Body of pancreas (tissue), 4 donors: ENCODE data around the gene SLC2A3. TPM values are rescaled to one million over a fixed set of nuclear protein-coding genes. Genes with fewer than 3 reads are reported as not detected.
"Not testable (repeated sequence)": the region's sequence is repeated elsewhere in the genome, so short reads cannot be mapped to it uniquely, and the experiment has no call there.

Experiments used
- ATAC-seq: fragments of 150-250 bp; one replicate; pipeline ENCODE4 v1.9.1; 2016
- DNase-seq, 4 donors: peaks; one replicate each; pipeline ENCODE4 v3.0.0-alpha.2; 2019
- H3K27ac ChIP-seq, 4 donors: fragments of 200-600 bp; sonication (generic); 1 replicate in 3 of 4; 2 replicates in 1 of 4; pipeline versions ENCODE4 v1.5.1 to v1.6.1; 2016 to 2019; ENCODE audit warnings: mild to moderate bottlenecking in 1 of 4, mixed read lengths in 1 of 4, moderate library complexity in 1 of 4
- H3K27me3 ChIP-seq, 2 donors: fragments of 200-600 bp; sonication (generic); one replicate each; pipeline ENCODE4 v1.6.0; 2016; ENCODE audit warnings: mild to moderate bottlenecking in 1 of 2
- H3K36me3 ChIP-seq, 2 donors: fragments of 200-600 bp; sonication (generic); replicated peaks in 1 of 2; 2 replicates each; pipeline ENCODE4 v1.5.1; 2016; ENCODE audit warnings: low read depth in 2 of 2; ENCODE audit not compliant: insufficient read depth in 1 of 2
- H3K4me1 ChIP-seq: fragments of 200-600 bp; sonication (generic); one replicate; pipeline ENCODE4 v1.6.0; 2016
- H3K4me3 ChIP-seq, 2 donors: fragments of 200-600 bp; sonication (generic); 1 replicate in 1 of 2; 2 replicates in 1 of 2; pipeline ENCODE4 v1.5.1; 2016 to 2019
- H3K9me3 ChIP-seq, 3 donors: fragments of 200-600 bp; sonication (generic); 1 replicate in 2 of 3; 2 replicates in 1 of 3; pipeline ENCODE4 v1.5.1; 2016
- POLR2A ChIP-seq, 3 donors: fragments of 450-650 bp; IDR thresholded peaks; one replicate each; pipeline ENCODE4 v1.6.1; 2016; ENCODE audit warnings: antibody characterized with exemption in 3 of 3, mild to moderate bottlenecking in 2 of 3
- WGBS, 2 donors: methylation state at CpG; one replicate each; pipeline ENCODE4 v1.1.5; 2017; 5-methylcytosine and 5-hydroxymethylcytosine counted together
- intact Hi-C: fragments of 100-400 bp; cut with DNase I; formaldehyde crosslinking; loops from one replicate; pipeline ENCODE4 v1.15.1; 2023
- total RNA-seq, 2 donors: library from RNA; depleted of rRNA; stranded (reverse); fragments of >200 nt; gene quantifications; one replicate each; pipeline ENCODE4 v1.1.0, GENCODE V29; 2016
- TF ChIP-seq, protein P1 (sequence below), 7 experiments: fragments of 450-650 bp in 4 of 7; fragments of 200-600 bp in 3 of 7; sonication (generic) in 3 of 7; IDR thresholded peaks; one replicate each; pipeline ENCODE4 v1.5.1; 2016 to 2019; ENCODE audit warnings: antibody characterized with exemption in 7 of 7

The SLC2A3 gene
- total RNA-seq, 2 donors from 2014 or later, result 6.6 to 9.6 TPM

DNA sequence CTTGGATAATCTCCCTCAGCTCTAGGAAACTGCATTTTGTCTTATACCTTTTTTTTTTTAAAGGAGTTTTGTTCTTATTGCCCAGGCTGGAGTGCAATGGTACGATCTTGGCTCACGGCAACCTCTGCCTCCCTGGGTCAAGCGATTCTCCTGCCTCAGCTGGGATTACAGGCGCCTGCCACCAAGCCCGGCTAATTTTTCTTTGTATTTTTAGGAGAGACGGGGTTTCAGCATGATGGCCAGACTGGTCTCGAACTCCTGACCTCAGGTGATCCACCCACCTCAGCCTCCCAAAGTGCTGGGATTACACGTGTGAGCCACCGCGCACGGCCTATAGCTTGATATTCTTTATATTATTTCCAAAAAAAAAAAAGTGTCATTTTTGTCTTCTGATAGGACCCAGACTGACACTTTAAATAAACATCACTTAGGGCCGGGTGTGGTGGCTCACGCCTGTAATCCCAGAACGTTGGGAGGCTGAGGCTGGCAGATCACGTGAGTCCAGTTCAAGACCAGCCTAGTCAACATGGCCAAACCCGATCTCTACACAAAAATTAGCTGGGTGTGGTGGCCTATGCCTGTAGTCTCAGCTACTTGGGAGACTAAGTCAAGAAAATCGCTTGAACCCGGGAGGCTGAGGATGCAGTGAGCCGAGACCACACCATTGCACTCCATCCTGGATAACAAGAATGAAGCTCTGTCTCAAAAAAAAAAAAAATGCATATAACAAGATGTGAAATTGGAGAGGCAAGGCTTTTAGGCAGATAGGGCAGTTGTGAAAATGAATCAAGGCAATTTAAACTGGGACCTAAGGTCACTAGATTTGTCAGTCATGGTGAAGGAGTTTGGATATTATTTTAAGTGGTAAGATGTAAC, 18.4 kb downstream of the SLC2A3 start:
- ATAC-seq (no peak), DNase-seq (no peak)
- no peak for TF ChIP-seq POLR2A (IDR thresholded peaks at IDR 0.05)
- TF ChIP-seq, protein P1, sequence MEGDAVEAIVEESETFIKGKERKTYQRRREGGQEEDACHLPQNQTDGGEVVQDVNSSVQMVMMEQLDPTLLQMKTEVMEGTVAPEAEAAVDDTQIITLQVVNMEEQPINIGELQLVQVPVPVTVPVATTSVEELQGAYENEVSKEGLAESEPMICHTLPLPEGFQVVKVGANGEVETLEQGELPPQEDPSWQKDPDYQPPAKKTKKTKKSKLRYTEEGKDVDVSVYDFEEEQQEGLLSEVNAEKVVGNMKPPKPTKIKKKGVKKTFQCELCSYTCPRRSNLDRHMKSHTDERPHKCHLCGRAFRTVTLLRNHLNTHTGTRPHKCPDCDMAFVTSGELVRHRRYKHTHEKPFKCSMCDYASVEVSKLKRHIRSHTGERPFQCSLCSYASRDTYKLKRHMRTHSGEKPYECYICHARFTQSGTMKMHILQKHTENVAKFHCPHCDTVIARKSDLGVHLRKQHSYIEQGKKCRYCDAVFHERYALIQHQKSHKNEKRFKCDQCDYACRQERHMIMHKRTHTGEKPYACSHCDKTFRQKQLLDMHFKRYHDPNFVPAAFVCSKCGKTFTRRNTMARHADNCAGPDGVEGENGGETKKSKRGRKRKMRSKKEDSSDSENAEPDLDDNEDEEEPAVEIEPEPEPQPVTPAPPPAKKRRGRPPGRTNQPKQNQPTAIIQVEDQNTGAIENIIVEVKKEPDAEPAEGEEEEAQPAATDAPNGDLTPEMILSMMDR (IDR thresholded peaks at IDR 0.05), result no peak
- Histone ChIP-seq H3K9me3 (no peaks in the 10 kb centered on the region), H3K4me3 (no peak overlapping the region), H3K27ac (no peak overlapping the region), H3K4me1 (no peaks in the 10 kb centered on the region), H3K27me3 (no peaks in the 10 kb centered on the region), H3K36me3 (no peaks in the 10 kb centered on the region)
- WGBS, 2 donors, result 91 to 93% methylated on average over 19 of the region's 19 CpGs
- intact Hi-C loops, result no loop called here

DNA sequence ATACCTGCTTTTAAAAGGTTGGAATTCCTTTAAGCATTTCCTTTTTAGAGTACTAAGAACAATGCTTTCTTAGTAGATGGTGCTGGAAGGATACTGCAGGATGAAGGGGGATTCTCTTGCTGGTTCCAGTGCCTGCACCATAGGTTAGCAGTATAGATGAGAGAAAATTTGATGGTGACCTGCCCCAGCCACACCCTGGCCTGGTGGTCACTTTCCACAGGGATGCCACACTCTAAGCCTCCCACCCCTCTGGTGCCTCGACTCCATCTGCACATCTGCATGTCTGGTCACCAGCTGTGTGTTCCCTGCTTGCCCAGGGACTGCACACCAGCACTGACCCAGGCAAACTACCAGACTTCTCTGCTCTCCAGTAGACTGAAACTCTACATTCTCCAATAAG, 19.1 kb downstream of the SLC2A3 start:
- ATAC-seq, result no peak

DNA sequence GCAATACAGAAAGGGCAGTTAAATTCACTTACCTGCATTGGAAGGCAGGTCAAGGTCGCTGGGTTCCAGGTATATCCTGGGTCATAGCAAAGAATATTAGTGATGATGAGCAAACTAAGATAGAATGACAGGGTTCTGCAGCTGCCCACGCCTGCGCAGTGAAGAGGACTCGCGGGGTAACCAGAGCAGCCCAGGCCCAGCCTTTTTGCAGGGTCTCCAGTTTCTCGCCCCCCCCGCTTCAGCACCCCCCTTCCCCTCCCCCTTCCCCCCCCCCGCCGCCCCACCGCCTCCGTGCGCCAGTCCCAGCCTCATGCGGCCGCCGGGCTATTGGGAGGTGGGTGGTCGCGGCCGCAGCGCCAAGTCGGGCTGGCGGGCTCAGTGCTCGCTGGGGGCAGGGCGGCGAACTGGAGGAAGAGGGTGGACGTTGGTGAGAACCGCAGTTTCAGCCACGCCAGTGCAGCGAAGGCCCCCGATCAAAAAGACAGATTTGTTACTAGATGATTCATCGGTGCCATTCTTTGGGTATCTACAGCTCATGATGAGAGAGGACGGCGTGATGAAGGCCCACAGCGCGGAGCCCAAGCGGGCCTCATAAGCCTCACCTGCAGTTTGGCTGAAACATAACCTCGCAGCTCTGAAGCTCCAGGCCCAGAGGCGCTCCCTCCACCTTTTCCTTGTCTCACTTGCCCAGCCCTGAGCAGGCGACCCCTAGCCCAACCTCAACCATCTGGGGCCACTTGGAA, 20.2 kb downstream of the SLC2A3 start:
- no peaks in the 10 kb centered on the region for H3K27me3 ChIP-seq
- DNase-seq (no peak), ATAC-seq (no peak)
- 45 to 81% methylated on average over 14 to 23 of the region's 38 CpGs for WGBS, 2 donors
- H3K4me3 ChIP-seq, result no peak overlapping the region
- H3K9me3 ChIP-seq, result no peaks in the 10 kb centered on the region
- H3K36me3 ChIP-seq, result no peaks in the 10 kb centered on the region
- TF ChIP-seq, protein P1 (IDR thresholded peaks at IDR 0.05), result no peak
- no peak for TF ChIP-seq POLR2A (IDR thresholded peaks at IDR 0.05)
- intact Hi-C loops, result no loop called here
- no peaks in the 10 kb centered on the region for H3K4me1 ChIP-seq
- H3K27ac ChIP-seq, result no peak overlapping the region

More for the DNA sequence above, 19.1 kb downstream of the SLC2A3 start:
- intact Hi-C loops, result no loop called here
- Histone ChIP-seq H3K36me3 (no peaks in the 10 kb centered on the region), H3K4me3 (no peak overlapping the region), H3K9me3 (no peaks in the 10 kb centered on the region), H3K27me3 (no peaks in the 10 kb centered on the region), H3K27ac (no peak overlapping the region), H3K4me1 (no peaks in the 10 kb centered on the region)
- WGBS, 2 donors, result 60 to 62% methylated on average over 1 of the region's 1 CpG
- DNase-seq, result no peak
- TF ChIP-seq, protein P1 (IDR thresholded peaks at IDR 0.05), result no peak
- TF ChIP-seq POLR2A (IDR thresholded peaks at IDR 0.05), result no peak

DNA sequence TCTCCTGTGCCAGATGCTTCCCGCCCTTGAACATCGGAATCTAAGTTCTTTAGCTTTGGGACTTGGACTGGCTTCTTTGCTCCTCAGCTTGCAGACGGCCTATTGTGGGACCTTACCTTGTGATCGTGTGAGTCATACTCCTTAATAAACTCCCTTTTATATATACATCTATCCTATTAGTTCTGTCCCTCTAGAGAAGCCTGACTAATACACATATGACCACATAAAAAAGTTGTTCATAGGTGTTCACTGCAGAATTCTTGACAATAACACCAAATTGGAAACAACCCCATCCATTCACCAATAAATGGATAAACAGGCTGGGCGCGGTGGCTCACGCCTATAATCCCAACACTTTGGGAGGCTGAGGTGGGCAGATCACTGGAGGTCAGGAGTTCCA, 25.9 kb downstream of the SLC2A3 start:
- DNase-seq, H3K27me3 ChIP-seq, H3K9me3 ChIP-seq, H3K4me3 ChIP-seq, intact Hi-C loops, H3K36me3 ChIP-seq, H3K27ac ChIP-seq, ATAC-seq: not testable (repeated sequence)
- H3K4me1 ChIP-seq, result peaks cover 20% of the 10 kb centered on the region
- WGBS, 2 donors, result 73 to 80% methylated on average over 7 of the region's 7 CpGs

DNA sequence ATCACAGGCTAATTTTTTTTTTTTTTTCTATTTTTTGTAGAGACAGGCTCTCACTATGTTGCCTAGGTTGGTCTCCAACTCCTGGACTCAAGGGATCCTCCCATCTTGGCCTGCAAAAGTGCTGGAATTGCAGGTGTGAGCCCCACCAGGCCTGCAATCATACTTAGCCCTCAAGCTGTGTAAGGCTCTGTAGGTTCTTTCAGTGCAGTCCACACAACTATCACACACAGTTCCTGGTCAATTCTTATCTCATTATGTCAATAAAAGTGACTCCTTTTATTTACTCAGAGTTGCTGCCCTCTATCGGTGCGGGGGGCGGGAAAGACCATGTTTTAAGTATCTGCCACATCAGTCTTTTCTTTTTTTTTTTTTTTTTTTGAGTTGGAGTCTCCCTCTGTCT, 29.0 kb downstream of the SLC2A3 start:
- no peak for TF ChIP-seq POLR2A (IDR thresholded peaks at IDR 0.05)
- TF ChIP-seq, protein P1 (IDR thresholded peaks at IDR 0.05), result peak in 6 of 7 experiments; percentile 24 to 86 (median 72)
- H3K4me1 ChIP-seq, result peaks cover 23% of the 10 kb centered on the region
- H3K27me3 ChIP-seq, result no peaks in the 10 kb centered on the region
- ATAC-seq (peak; percentile 99), DNase-seq (peak; percentile 79 to 87 (median 82))
- intact Hi-C loops, result no loop called here
- no peaks in the 10 kb centered on the region for H3K9me3 ChIP-seq
- 3 to 8% methylated on average over 3 of the region's 3 CpGs for WGBS, 2 donors
- no peaks in the 10 kb centered on the region for H3K36me3 ChIP-seq
- H3K27ac ChIP-seq, result peak overlapping the region in 3 of 4 donors; percentile 33 to 58 (median 58)
- H3K4me3 ChIP-seq, result no peak overlapping the region

DNA sequence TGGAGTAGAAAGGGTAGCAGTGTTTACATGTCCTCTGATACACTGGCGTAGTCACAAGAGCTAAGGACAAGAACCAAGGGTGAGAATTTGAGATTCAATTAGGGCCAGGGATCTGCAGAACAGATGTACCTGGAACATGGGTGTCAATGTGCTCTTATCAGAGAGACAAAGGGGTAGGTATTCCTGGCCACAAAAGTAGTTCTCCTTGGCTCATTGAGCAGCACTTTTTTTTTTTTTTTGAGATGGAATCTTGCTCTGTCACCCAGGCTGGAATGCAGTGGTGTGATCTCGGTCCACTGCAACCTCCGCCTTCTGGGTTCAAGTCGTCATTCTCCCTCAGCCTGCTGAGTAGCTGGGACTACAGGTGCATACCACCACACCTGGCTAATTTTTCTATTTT, 29.7 kb downstream of the SLC2A3 start:
- peak overlapping the region in 1 of 4 donors; percentile 58 for H3K27ac ChIP-seq
- H3K36me3 ChIP-seq, H3K4me3 ChIP-seq, intact Hi-C loops, DNase-seq, H3K27me3 ChIP-seq, H3K9me3 ChIP-seq, ATAC-seq: not testable (repeated sequence)
- 78 to 83% methylated on average over 4 of the region's 4 CpGs for WGBS, 2 donors
- peaks cover 23% of the 10 kb centered on the region for H3K4me1 ChIP-seq

DNA sequence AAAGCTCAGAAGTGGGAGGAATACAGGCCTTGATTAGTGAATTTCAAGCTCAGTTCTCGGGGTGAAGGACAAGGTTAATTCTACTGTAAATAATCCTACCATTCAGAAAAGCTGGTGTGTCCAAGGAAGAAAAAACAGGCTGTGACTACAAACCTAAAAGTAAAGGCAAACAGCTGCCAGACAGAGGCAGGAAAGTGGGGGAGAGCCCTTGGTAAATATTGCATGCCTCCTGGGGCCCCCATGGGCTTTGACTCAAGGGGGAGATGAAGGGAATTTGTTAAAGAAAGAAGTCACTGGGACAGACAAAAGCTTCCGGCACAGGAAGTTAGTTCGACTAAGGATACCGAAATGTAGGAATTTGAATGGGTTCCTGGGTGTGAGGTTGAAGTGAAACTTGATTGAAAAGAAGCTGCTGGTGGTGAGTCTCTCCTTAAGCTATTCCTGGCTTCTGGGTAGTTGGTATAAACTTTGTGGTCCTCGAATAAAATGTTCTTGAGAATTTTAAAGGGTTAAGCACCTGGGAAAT, 30.3 kb downstream of the SLC2A3 start:
- ATAC-seq, H3K36me3 ChIP-seq, DNase-seq, H3K4me3 ChIP-seq, H3K9me3 ChIP-seq, H3K27me3 ChIP-seq, H3K27ac ChIP-seq, intact Hi-C loops: not testable (repeated sequence)
- 46 to 47% methylated on average over 3 to 4 of the region's 5 CpGs for WGBS, 2 donors
- peaks cover 23% of the 10 kb centered on the region for H3K4me1 ChIP-seq
